HG03108 (cell line): Measurements from ENCODE around the gene SREK1IP1.

Source experiments
- ATAC-seq: cut with Tn5 transposase; IDR thresholded peaks from one replicate; pipeline ENCODE4 v1.9.1; 2021; ENCODE audit warnings: moderate library complexity; ENCODE audit not compliant: unreplicated experiment

The SREK1IP1 gene

DNA sequence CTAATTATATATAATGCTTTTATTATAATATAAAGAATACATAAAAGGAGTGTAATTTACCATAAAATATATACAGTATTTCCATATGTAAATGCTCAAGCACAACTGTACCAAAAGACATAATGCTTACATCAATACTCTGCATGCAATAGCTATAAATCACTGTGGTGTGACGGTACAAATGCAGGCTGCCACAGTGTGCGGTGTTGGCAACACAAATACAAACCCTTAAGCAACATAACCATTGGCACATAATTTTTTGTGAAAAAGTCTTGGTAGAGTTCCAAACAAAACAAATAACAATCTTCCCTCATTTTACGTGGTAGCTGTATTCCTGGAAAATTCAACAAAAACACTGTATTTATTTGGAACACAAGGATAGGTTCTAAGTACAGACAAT lies 80.1 kb downstream of the SREK1IP1 start:
- no peak for ATAC-seq

DNA sequence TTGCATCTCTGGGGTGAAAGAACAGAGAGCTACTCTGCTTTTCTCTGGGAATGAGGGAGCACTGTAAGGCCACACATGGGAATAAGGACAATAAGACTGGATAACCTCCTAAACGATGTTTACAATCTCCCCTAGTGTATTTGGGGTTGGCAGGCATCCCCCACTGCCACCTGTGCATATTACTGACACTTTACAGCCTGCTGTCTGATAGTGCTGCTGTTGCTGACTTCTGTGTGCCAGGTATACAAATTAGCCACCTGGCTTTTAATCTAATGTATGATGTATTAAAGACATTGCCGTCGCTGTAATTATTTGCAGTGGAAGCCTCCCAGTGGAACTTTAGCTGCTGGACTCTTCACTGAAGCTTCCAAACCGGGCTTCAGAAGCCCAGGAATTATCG lies 82.6 kb downstream of the SREK1IP1 start:
- no peak for ATAC-seq

DNA sequence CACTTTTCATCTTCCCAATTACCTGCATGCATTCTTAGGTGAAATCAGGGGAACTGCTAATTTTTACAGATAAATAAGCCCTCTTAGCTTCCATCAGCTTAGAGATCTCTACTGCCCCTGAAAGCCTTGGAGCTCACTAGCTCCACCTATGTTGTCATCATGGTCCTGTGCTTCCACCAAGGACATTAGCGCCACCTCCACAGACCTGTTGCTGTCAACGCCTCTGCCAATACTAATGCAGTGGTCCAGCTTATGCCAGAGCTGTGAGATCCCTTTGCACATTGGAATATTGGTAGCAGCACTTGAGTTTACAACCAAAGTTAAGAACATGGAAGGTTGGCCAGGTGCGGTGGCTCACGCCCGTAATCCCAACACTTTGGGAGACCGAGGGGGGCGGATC lies 85.9 kb downstream of the SREK1IP1 start:
- ATAC-seq = no peak

DNA sequence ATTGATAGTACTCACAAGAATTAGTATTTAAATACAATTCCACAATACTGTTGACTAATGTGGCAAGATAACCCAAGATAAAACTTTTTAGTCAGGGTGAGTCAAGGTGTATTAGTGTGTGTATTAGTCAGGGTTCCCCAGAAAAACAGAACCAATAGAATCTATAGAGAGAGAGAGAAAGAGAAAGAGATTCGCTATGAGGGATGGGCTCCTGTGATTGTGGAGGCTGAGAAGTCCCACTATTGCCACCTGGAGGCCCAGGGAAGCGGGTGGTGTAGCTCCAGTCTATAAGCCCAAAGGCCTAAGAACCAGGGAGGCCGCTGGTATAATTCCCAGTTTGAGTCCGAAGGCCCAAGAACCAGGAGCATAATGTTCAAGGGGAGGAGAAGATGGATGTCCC lies 88.2 kb downstream of the SREK1IP1 start:
- no peak for ATAC-seq

DNA sequence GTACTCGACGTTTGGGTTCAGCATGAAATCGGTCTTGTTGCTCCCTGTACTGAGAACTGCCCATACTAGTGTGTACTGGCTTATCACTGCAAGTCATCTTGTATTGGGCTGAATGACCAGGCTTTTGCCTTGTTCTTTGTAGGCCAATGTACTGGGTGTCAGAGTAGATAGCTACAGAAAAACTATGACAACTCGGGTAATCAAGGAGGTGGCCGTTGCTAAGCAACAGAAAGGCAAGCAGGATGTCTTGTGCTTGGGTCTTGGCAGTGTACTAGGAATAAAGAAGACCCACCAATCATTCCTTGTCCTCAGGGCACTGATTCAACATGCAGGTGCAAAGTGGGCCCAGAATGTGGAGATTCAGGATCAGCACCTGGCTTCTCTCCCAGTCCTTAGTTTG lies 90.1 kb downstream of the SREK1IP1 start:
- no peak for ATAC-seq

DNA sequence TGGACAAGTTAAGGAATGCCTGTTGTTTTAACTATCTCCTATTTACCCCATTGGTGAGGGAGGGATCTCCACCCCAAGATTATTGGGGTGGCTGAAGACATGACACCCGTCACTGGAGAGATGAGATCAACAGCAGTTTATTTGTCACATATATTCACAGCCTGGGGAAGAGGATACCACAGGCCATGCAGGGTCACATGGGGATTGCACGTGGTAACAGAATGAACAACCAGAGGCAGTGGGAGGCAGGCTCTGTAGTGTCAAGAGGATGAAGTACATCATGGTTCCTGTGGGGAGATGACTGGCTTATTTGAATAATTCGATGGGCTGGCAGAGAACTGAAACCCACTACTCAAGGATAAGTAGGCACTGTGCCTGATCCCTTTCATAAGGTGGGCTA lies 96.8 kb downstream of the SREK1IP1 start:
- no peak for ATAC-seq

DNA sequence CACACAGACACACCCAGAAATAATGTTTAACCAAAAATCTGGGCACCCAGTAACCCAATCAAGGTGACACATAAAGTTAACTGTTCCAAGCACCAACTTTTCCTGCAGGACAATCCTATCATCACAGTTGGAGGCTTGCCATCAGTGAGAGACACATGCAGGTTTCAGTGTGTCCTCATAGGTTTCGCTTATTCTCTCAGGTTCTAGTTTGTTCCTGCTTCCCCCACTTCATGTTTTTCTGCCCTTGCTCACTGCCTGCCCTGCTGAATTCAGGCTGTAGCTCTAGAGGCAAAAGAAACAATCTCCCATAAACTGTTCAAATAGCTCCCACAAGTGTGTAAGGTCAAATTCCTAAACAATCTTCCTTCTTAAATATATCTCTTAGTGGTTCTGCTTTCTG lies 98.2 kb downstream of the SREK1IP1 start:
- no peak for ATAC-seq
